Activated CD8-positive, alpha-beta memory T cell treated with anti-CD3 and anti-CD28 coated beads for 1 hour (primary cell): Measurements from ENCODE around the gene S1PR1.
A peak's percentile ranks its signal among the peaks of the same experiment; 100 is the strongest.
"Not testable (repeated sequence)": the region's sequence is repeated elsewhere in the genome, so short reads cannot be mapped to it uniquely, and the experiment has no call there.

Experiments used
- DNase-seq, 2 donors: peaks; one replicate each; pipeline ENCODE4 v3.0.0-alpha.2; 2020; ENCODE audit warnings: low read depth in 1 of 2; ENCODE audit errors: extremely low read depth in 1 of 2

Gene S1PR1

GRCh38 chr1:101219924-101220870 lies 16.6 kb upstream of the S1PR1 start:
- DNase-seq, result no peak

GRCh38 chr1:101220906-101221305 lies 15.9 kb upstream of the S1PR1 start:
- DNase-seq, result no peak

GRCh38 chr1:101221945-101222429 lies 14.8 kb upstream of the S1PR1 start:
- no peak for DNase-seq

DNA sequence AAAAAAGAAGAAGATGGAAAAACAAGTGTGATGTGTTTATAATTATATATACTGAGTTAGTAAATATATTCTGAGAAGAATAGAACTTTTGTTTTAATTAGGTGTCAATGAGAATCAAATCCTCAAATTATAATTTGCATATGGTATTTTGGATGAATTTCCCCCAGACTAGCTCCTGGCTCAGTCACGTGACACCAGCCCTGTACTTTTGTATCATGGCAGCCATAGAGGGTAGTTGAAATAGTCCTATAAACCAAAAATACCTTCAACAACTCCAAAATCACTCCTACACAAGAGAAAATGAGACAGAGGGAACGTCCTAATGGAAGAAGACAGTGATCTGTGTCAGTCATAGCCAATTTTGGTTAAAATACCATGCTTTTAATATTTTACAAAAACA lies 9.0 kb upstream of the S1PR1 start:
- no peak for DNase-seq

DNA sequence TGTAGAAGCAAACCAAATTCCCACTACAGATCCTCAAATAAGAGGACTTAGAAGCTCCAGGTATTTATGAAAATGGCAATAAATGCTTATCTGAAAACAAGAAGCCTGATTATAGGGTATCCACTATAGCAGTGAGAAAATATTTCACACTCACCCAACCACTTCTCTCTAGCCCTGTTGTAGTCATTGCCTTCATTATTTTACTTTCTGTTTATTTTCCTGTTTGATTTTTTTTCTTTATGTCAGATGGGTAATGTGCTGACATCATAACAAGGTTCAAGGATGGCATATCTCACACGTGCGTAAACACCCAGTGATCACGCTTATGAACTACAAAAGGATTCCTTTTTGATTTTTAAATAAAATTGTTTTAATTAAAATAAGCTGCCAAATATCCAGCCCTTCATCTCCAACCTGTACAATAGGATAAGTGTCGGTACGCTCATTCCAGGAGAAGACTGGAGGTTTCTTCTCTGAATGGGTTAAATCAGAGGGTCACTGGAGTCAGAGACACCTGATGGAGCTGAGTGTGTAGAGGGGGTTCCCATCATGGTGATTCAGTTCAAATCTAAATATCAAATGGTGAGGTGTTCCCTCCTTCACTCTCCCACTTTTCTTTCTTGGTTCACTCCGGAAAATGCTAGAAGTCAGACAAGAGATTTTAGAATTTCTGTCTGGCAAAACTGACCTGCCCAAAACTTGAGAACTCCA lies 8.2 kb upstream of the S1PR1 start:
- no peak for DNase-seq

GRCh38 chr1:101232182-101232581 lies 4.6 kb upstream of the S1PR1 start:
- DNase-seq, result not testable (repeated sequence)

GRCh38 chr1:101233495-101233894 lies 3.3 kb upstream of the S1PR1 start:
- DNase-seq, result no peak

GRCh38 chr1:101235216-101235695 lies 1.6 kb upstream of the S1PR1 start:
- no peak for DNase-seq

GRCh38 chr1:101235696-101236515 lies 913 bp upstream of the S1PR1 start:
- DNase-seq, result peak in 1 of 2 donors; percentile 32

GRCh38 chr1:101237229-101237837 lies 514 bp downstream of the S1PR1 start:
- DNase-seq, result no peak

DNA sequence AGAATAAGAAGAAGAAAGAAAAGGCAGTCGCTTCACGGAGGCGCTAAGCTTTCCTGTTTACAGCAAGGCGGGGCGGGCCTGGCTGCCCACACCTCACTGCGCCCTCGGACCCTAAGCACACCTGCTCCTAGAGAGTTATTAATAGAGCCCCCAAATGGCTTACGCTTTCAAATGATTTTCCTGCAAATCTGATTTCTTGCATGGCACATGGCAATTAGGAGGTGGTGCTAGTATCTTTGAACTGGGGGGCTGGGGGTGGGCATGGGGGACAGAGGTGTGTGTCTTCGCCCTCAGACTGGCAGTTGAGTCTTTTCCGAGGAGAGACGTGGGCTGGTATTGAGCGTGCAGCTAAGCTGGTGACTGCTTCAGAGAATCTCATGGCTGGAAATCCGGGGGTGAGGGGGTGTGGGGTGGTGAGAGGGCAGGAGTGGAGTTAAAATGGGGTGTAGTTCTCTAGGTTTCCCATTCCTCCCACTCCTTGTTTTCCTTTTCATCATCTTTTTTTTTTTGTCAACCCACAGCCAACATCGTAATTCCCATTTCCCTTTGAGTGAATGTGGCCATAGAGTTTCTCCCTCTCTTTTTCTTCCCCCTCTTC lies 1.3 kb downstream of the S1PR1 start:
- DNase-seq, result peak in 1 of 2 donors; percentile 19

GRCh38 chr1:101238681-101239094 lies 1.9 kb downstream of the S1PR1 start:
- peak; percentile 65 to 80 for DNase-seq

DNA sequence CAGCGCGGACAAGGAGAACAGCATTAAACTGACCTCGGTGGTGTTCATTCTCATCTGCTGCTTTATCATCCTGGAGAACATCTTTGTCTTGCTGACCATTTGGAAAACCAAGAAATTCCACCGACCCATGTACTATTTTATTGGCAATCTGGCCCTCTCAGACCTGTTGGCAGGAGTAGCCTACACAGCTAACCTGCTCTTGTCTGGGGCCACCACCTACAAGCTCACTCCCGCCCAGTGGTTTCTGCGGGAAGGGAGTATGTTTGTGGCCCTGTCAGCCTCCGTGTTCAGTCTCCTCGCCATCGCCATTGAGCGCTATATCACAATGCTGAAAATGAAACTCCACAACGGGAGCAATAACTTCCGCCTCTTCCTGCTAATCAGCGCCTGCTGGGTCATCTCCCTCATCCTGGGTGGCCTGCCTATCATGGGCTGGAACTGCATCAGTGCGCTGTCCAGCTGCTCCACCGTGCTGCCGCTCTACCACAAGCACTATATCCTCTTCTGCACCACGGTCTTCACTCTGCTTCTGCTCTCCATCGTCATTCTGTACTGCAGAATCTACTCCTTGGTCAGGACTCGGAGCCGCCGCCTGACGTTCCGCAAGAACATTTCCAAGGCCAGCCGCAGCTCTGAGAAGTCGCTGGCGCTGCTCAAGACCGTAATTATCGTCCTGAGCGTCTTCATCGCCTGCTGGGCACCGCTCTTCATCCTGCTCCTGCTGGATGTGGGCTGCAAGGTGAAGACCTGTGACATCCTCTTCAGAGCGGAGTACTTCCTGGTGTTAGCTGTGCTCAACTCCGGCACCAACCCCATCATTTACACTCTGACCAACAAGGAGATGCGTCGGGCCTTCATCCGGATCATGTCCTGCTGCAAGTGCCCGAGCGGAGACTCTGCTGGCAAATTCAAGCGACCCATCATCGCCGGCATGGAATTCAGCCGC lies 2.5 kb downstream of the S1PR1 start:
- peak in 1 of 2 donors; percentile 33 for DNase-seq

DNA sequence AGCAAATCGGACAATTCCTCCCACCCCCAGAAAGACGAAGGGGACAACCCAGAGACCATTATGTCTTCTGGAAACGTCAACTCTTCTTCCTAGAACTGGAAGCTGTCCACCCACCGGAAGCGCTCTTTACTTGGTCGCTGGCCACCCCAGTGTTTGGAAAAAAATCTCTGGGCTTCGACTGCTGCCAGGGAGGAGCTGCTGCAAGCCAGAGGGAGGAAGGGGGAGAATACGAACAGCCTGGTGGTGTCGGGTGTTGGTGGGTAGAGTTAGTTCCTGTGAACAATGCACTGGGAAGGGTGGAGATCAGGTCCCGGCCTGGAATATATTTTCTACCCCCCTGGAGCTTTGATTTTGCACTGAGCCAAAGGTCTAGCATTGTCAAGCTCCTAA lies 3.2 kb downstream of the S1PR1 start:
- no peak for DNase-seq

DNA sequence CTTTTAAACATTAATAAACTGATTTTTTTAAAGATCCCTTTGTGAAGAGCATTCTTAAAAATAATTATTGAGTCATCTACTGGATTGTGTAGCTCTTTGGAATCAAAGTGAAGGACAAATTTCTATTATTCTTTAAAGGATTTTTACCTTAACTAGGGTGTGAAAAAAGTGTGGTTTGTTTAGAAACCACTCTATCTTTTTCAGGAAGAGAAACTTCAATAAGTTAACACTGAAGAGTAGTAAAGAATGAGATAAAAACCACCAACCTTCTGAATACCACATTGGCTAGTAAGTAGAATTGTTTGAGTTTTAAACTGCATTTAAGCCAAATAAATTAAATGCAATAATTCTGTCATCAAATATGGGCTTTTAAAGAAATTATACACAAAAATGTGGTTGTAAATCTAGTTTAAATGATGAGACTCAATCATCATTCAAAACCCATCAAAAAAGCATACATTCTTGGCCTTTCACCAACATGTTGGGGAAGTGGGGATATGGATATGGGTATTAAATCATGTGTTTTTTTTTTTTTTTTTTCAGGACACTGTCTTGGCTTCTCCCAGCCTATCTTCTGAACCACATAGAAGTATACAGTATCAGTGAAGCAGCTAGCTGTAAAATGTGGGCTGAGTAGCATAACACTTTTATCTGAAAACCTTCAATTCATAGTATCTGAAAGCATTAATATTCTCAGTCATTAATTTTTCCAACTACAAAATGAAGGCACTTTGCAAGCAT lies 4.8 kb downstream of the S1PR1 start:
- DNase-seq, result no peak

DNA sequence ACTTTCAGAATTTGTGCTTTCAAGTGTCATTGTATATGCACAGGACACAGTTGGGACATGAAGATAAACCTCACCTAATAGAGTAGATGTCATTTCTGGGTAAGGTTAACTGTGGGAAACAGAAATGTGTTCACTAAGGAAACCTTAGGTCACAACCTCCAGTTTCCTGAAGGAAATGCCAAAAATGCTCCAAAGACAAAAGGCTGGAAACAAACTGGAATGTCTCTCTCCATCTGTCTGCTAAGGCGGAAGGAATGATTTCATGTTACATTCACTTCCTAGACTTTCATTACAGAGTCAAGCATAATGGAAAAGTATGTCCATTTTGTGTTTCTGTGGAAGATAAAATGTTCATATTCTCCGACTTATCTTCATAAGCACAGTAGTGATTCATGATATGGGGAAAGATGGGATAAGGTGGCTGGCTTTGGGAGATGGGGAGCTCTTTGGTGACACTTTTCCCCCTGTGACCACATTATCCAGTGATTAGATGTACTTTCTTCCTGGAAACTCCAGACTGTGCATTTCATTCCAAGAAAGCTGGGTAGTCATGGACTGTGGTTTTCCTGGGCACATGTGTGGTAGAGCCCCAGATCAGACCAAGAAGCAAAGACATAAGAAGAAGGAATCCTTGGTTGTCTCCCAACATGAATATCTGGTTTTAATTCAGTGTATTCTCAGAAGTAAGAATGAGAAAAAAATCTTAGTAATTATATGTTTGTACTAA lies 5.7 kb downstream of the S1PR1 start:
- no peak for DNase-seq

DNA sequence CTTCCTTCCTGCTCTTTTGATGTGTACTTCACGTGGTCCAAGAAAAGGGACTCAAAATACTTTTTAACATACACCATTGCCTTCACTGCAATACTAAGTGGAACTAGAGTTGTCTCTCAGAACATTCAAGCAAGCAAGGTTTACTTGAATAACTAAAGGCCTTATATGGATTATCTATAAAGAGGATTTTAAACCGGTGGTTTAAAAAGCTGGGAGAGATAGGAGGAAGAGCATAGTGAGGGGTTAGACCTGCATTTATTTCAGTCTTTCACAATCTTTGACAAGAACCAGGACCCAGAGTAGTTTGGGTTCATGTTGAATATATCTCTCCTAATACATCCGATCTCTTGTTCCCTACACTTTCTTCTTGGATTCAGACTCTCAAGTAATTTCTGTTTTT lies 6.9 kb downstream of the S1PR1 start:
- DNase-seq, result no peak

DNA sequence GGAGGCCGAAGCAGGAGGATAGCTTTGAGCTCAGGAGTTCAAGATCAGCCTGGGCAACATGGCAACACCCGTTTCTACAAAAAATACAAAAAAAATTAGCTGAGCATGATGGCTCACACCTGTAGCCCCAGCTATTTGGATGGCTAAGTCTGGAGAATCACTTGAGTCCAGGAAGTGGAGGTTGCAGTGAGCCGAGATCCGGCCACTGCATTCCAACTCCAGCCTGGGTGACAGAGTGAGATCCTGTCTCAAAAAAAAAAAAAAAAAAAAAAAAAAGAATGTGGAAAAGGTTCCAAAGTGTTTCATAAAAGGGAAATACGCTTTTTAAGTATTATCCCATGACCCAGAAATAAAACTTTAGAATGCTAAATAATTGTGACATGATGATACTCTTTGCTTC lies 8.0 kb downstream of the S1PR1 start:
- DNase-seq, result no peak
